Mesendoderm (in vitro differentiated cells): ENCODE data around the gene TYW1B.
"Not testable (repeated sequence)": the region's sequence is repeated elsewhere in the genome, so short reads cannot be mapped to it uniquely, and the experiment has no call there.

Source experiments
- DNase-seq: peaks from one replicate; pipeline ENCODE4 v3.0.0; 2013
- H2AK5ac ChIP-seq: 2 replicates; pipeline ENCODE4 v1.6.1; 2013; ENCODE audit warnings: low read length, inconsistent platforms
- H2BK120ac ChIP-seq: 2 replicates; pipeline ENCODE4 v1.6.1; 2013; ENCODE audit warnings: low read depth, mild to moderate bottlenecking, low read length, moderate library complexity, mixed read lengths
- H2BK15ac ChIP-seq: replicated peaks from 2 replicates; pipeline ENCODE4 v1.6.1; 2013; ENCODE audit warnings: low read depth, mild to moderate bottlenecking, moderate library complexity
- H2BK5ac ChIP-seq: 2 replicates; pipeline ENCODE4 v1.6.1; 2013; ENCODE audit warnings: low read length, inconsistent platforms
- H3K18ac ChIP-seq: 2 replicates; pipeline ENCODE4 v1.6.1; 2013; ENCODE audit warnings: mild to moderate bottlenecking, low read length, mixed read lengths
- H3K23ac ChIP-seq: one replicate; pipeline ENCODE4 v1.6.1; 2013; ENCODE audit warnings: low read length
- H3K27ac ChIP-seq: 2 replicates; pipeline ENCODE4 v1.5.1; 2013; ENCODE audit warnings: low read depth, mild to moderate bottlenecking, inconsistent platforms, low read length, moderate library complexity
- H3K27me3 ChIP-seq: 2 replicates; pipeline ENCODE4 v1.6.1; 2013; ENCODE audit warnings: low read length, control low read depth, mild to moderate bottlenecking, inconsistent platforms; ENCODE audit not compliant: insufficient read depth, poor library complexity
- H3K36me3 ChIP-seq: 2 replicates; pipeline ENCODE4 v1.6.1; 2013; ENCODE audit warnings: low read length, inconsistent platforms; ENCODE audit not compliant: control insufficient read depth, insufficient read depth
- H3K4ac ChIP-seq: one replicate; pipeline ENCODE4 v1.6.1; 2013; ENCODE audit warnings: low read depth, mild to moderate bottlenecking, low read length, moderate library complexity
- H3K4me1 ChIP-seq: 2 replicates; pipeline ENCODE4 v1.6.1; 2013; ENCODE audit warnings: low read depth, low read length, inconsistent platforms; ENCODE audit not compliant: control insufficient read depth
- H3K4me2 ChIP-seq: 2 replicates; pipeline ENCODE4 v1.6.1; 2013; ENCODE audit warnings: low read length
- H3K4me3 ChIP-seq: 2 replicates; pipeline ENCODE4 v1.5.1; 2013; ENCODE audit warnings: mild to moderate bottlenecking, low read length
- H3K56ac ChIP-seq: one replicate; pipeline ENCODE4 v1.6.1; 2013; ENCODE audit warnings: low read length
- H3K79me1 ChIP-seq: 2 replicates; pipeline ENCODE4 v1.6.1; 2013; ENCODE audit warnings: low read length, inconsistent platforms
- H3K79me2 ChIP-seq: 2 replicates; pipeline ENCODE4 v1.6.1; 2013; ENCODE audit warnings: mild to moderate bottlenecking, low read length; ENCODE audit not compliant: control insufficient read depth, insufficient read depth
- H3K9ac ChIP-seq: 2 replicates; pipeline ENCODE4 v1.6.1; 2013; ENCODE audit warnings: low read length, inconsistent platforms
- H4K5ac ChIP-seq: one replicate; pipeline ENCODE4 v1.6.1; 2013; ENCODE audit warnings: low read length
- H4K8ac ChIP-seq: one replicate; pipeline ENCODE4 v1.6.1; 2013; ENCODE audit warnings: low read depth, mild to moderate bottlenecking, control low read depth, low read length, moderate library complexity
- whole genome bisulfite sequencing: extraction: QIAGEN DNeasy Blood & Tissue Kit; methylation state at CpG from one replicate; pipeline ENCODE4 v1.1.7; 2013; ENCODE audit warnings: low lambda C conversion rate, missing lambda C conversion rate; ENCODE audit not compliant: insufficient coverage; ENCODE audit errors: extremely low coverage; 5-methylcytosine and 5-hydroxymethylcytosine counted together

The TYW1B gene

DNA sequence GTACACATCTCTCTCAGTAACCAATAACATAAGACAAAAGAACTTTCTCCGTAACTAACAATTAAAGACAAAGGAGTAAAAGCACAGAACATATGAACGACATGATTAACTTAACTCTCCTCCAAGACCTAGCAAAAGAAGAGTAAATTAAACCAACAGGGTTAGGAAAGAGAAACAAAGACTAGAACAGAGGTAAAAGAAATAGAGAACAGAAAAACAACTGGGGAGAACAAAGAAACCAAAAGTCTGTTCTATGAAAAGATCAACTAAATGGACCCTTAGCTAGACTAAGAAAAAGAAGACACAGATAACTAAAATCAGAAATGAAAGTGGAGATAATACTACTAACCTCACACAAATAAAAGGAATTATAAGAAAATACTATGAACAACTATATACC, 187.3 kb downstream of the TYW1B start:
- not testable (repeated sequence) for H4K8ac ChIP-seq, H3K27ac ChIP-seq, H3K27me3 ChIP-seq, H3K23ac ChIP-seq, H3K79me2 ChIP-seq, H2BK5ac ChIP-seq, H3K4me3 ChIP-seq, H3K4me1 ChIP-seq, H3K4ac ChIP-seq, H3K36me3 ChIP-seq, H3K56ac ChIP-seq, H2BK15ac ChIP-seq, H2AK5ac ChIP-seq, H3K4me2 ChIP-seq, H3K18ac ChIP-seq, H4K5ac ChIP-seq, DNase-seq, H3K9ac ChIP-seq, H2BK120ac ChIP-seq, H3K79me1 ChIP-seq
- WGBS: no CpG with 5 or more reads among the region's 2 CpGs

- not testable (repeated sequence) for H3K9ac ChIP-seq, H3K4me3 ChIP-seq, H4K5ac ChIP-seq, H2BK120ac ChIP-seq, H3K18ac ChIP-seq, H3K56ac ChIP-seq, H4K8ac ChIP-seq, H3K27ac ChIP-seq, H3K79me2 ChIP-seq, H3K4ac ChIP-seq, H3K36me3 ChIP-seq, H2BK5ac ChIP-seq, H3K79me1 ChIP-seq, H2AK5ac ChIP-seq, H3K4me1 ChIP-seq, H3K4me2 ChIP-seq, H3K27me3 ChIP-seq, DNase-seq, H3K23ac ChIP-seq, H2BK15ac ChIP-seq
- WGBS: no CpG with 5 or more reads among the region's 8 CpGs
These were observed 192.6 kb downstream of the TYW1B start for GRCh38 chr7:72635273-72635908.

DNA sequence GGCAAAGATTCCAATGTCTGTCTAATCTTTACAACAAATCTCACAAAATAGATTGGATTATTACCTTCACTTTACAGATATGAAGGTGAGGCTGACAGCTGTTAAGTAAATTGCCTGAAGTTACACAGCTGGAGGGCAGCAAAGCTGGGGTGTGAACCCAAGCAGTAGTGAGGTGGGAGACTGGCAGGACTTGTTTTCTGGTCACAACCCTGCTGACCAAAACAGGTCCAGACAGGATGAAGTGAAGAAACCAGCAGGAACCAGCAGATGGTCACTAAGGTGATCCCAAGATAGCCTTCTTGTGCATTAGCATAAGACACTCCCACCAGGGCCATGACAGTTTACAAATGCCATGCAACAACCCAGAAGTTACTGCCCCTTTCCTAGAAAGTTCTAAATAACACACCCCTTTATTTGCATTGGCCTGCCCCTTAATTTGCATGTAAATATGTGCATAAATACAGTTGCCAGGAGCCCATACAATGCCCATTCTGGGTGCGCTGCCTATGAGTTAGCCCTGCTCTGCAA, 195.2 kb downstream of the TYW1B start:
- not testable (repeated sequence) for H2BK5ac ChIP-seq, H3K36me3 ChIP-seq, H3K4me2 ChIP-seq, H3K4ac ChIP-seq, H3K4me1 ChIP-seq, H3K18ac ChIP-seq, H3K9ac ChIP-seq, H3K4me3 ChIP-seq, H2AK5ac ChIP-seq, H3K56ac ChIP-seq, H2BK15ac ChIP-seq, H2BK120ac ChIP-seq, H3K27me3 ChIP-seq, H3K79me1 ChIP-seq, H3K79me2 ChIP-seq, H4K5ac ChIP-seq, H4K8ac ChIP-seq, H3K23ac ChIP-seq, H3K27ac ChIP-seq
- no CpG with 5 or more reads among the region's 1 CpG for WGBS
- DNase-seq: peak; percentile 87

DNA sequence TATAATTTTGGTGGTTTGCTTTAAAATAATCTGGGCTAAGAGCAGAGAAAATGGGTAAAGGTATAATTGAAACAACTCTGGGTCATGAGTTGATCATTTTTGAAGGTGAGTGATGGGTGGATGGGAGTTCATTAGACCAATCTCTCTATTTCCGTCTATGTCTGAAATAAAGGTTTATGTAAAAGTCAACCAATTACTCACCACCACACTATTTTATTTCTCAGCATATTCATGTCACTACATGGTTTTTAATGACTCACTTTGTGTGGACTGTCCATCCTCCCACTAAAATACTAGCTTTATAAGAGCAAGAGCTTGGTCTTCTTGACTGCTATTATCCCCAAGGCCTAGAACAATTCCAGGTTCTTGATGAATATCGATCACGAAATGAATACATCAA, 199.6 kb downstream of the TYW1B start:
- not testable (repeated sequence) for H2BK15ac ChIP-seq, H3K79me2 ChIP-seq, H2BK5ac ChIP-seq, H2AK5ac ChIP-seq, H3K9ac ChIP-seq, H3K79me1 ChIP-seq, H3K4me2 ChIP-seq, H3K18ac ChIP-seq, DNase-seq, H3K4ac ChIP-seq, H3K27me3 ChIP-seq, H3K36me3 ChIP-seq, H4K8ac ChIP-seq, H3K23ac ChIP-seq, H3K4me3 ChIP-seq, H3K4me1 ChIP-seq, H3K27ac ChIP-seq, H3K56ac ChIP-seq, H2BK120ac ChIP-seq, H4K5ac ChIP-seq
- WGBS: no CpG with 5 or more reads among the region's 3 CpGs

DNA sequence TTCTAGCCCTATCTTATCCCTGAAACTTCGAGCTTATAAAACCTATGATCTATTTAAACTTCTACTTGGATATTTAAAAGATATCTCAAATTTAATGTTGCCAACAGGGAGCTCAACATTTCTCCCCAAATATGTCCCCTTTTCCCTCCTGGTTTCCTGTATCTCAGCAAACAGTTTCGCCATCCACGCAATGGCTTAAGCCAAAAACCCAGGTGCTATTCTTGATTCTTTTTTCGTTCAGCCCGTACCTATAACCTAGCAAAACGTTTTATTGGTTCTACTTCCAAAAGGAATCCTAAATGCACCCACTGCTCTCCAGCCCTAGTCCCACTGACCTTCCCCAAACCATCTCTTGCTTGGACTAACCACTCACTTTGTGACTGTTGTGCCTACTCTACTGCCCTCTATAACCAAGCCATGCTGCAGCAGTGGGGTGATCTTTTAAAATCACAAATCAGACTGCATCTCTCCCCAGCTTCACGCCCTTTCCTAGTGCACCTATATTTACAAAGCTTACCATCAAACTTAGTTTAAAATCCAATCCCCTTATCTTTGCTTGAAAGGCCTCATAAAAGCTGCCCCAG, 201.5 kb downstream of the TYW1B start:
- WGBS: no CpG with 5 or more reads among the region's 7 CpGs

More for the DNA sequence above, 201.5 kb downstream of the TYW1B start:
- H2BK5ac ChIP-seq, H2BK15ac ChIP-seq, H3K27ac ChIP-seq, H4K5ac ChIP-seq, H3K4me1 ChIP-seq, H3K4me3 ChIP-seq, H3K4me2 ChIP-seq, H3K23ac ChIP-seq, H2BK120ac ChIP-seq, H2AK5ac ChIP-seq, H3K79me1 ChIP-seq, H3K9ac ChIP-seq, H3K18ac ChIP-seq, H3K79me2 ChIP-seq, H3K36me3 ChIP-seq, H3K4ac ChIP-seq, H3K27me3 ChIP-seq, H4K8ac ChIP-seq, DNase-seq, H3K56ac ChIP-seq: not testable (repeated sequence)
